Heart left ventricle (tissue), 16 donors: ENCODE results near the gene RBAK. TPM values are rescaled to one million over a fixed set of nuclear protein-coding genes. Genes with fewer than 3 reads are reported as not detected.
"Not testable (repeated sequence)": the region's sequence is repeated elsewhere in the genome, so short reads cannot be mapped to it uniquely, and the experiment has no call there.

Experiments used
- ATAC-seq, 4 donors: fragments of 200-7000 bp; cut with Tn5 transposase; one replicate each; pipeline ENCODE4 v1.9.1; 2020 to 2022; ENCODE audit warnings: moderate library complexity in 4 of 4, mild to moderate bottlenecking in 3 of 4, moderate number of reproducible peaks in 1 of 4
- DNase-seq, 5 donors: peaks; one replicate each; pipeline ENCODE4 v3.0.0-alpha.2; 2020
- H3K27ac ChIP-seq, 12 donors: fragments of 200-600 bp; sonication (generic) in 4 of 12; one replicate each; pipeline versions ENCODE4 v1.5.0 to v1.8.0; 2016 to 2022; ENCODE audit warnings: mild to moderate bottlenecking in 2 of 12
- H3K27me3 ChIP-seq, 9 donors: fragments of 200-600 bp; sonication (generic) in 2 of 9; one replicate each; pipeline versions ENCODE4 v1.5.1 to v1.8.0; 2016 to 2022; ENCODE audit warnings: mild to moderate bottlenecking in 3 of 9
- H3K36me3 ChIP-seq, 9 donors: fragments of 200-600 bp; sonication (generic) in 2 of 9; one replicate each; pipeline versions ENCODE4 v1.5.0 to v1.8.0; 2018 to 2022; ENCODE audit warnings: mild to moderate bottlenecking in 2 of 9
- H3K4me1 ChIP-seq, 12 donors: fragments of 200-600 bp; sonication (generic) in 4 of 12; one replicate each; pipeline versions ENCODE4 v1.5.0 to v1.8.0; 2016 to 2022; ENCODE audit warnings: mild to moderate bottlenecking in 3 of 12
- H3K4me3 ChIP-seq, 12 donors: fragments of 200-600 bp; sonication (generic) in 4 of 12; one replicate each; pipeline versions ENCODE4 v1.5.0 to v1.8.0; 2017 to 2022; ENCODE audit warnings: mild to moderate bottlenecking in 9 of 12, moderate library complexity in 4 of 12
- H3K9me3 ChIP-seq, 12 donors: fragments of 200-600 bp; sonication (generic) in 4 of 12; one replicate each; pipeline versions ENCODE4 v1.5.0 to v1.8.0; 2016 to 2022; ENCODE audit warnings: mild to moderate bottlenecking in 1 of 12
- POLR2A ChIP-seq, 2 donors: fragments of 450-650 bp; IDR thresholded peaks; one replicate each; pipeline ENCODE4 v1.6.1; 2017; ENCODE audit warnings: antibody characterized with exemption in 2 of 2, mild to moderate bottlenecking in 2 of 2, moderate library complexity in 2 of 2
- WGBS, 4 donors: extraction: QIAGEN DNeasy Blood & Tissue Kit in 2 of 4; methylation state at CpG; one replicate each; pipeline versions ENCODE4 v1.1.5 to v1.1.7; 2013 to 2018; 5-methylcytosine and 5-hydroxymethylcytosine counted together
- intact Hi-C, 10 donors: fragments of 100-400 bp; cut with DNase I; formaldehyde crosslinking; loops; one replicate each; pipeline versions ENCODE4 v1.11.1 to v1.14.2; 2022
- polyA plus RNA-seq, 2 donors: library from polyadenylated mRNA; stranded (reverse); fragments of 200-250 nt; gene quantifications; one replicate each; pipeline ENCODE4 v1.2.3, GENCODE V29; 2013
- total RNA-seq, 9 donors: library from RNA; depleted of rRNA in 2 of 9; stranded (reverse); fragments of >200 nt in 2 of 9; fragmentation: NEBNext Ultra II Directional in 3 of 9; extraction: Animal tissue kit (Norgen Biotek cat#: 25700) in 3 of 9; gene quantifications; one replicate each; pipeline versions ENCODE4 v1.1.0 to v1.2.4, GENCODE V29; 2016 to 2023
- TF ChIP-seq, protein P1 (sequence below), 12 donors: fragments of 200-600 bp; sonication (generic) in 4 of 12; IDR thresholded peaks; one replicate each; pipeline versions ENCODE4 v1.5.0 to v1.8.0; 2018 to 2022; ENCODE audit warnings: antibody characterized with exemption in 12 of 12, mild to moderate bottlenecking in 5 of 12
- donor health status: ischemic (EF 13 %, LVEDD 7.1; RV severe dilation, severe dysfunction).
- donor health status: healthy with polysubstance abuse.
- donor health status: DM: no; HTN: yes; CAD: no.
- donor health status: DM: no; HTN: no; CAD: no.
- donor health status: ischemic (EF 25% LVEDD 6.9; RV normal size, moderate dysfunction).
- donor health status: ischemic (EF 25% LVEDD 5.7; RV mildly dilated, moderate dysfunction).
- donor health status: healthy.
- donor health status: DM: yes; HTN: yes; CAD: no.
- donor health status: ischemic (EF 35%, LVEDD 5.7; RV mildly dilated, moderate dysfunction).
- donor health status: nonischemic (EF 11% LVEDD 7.7; RV severe dilation, severe dysfunction).
- donor health status: DM: yes; HTN: yes; CAD: no.
- donor health status: PGD.
- donor health status: ischemic (EF 29% LVEDD 5.4; RV normal size, mild dysfunction).
- donor health status: nonischemic (EF 23%, LVEDD 6.1; RV moderate dilation, normal function).

Gene RBAK
- total and polyA plus RNA-seq, 11 donors: 4.2 to 10.6 (median 8.1) TPM

DNA sequence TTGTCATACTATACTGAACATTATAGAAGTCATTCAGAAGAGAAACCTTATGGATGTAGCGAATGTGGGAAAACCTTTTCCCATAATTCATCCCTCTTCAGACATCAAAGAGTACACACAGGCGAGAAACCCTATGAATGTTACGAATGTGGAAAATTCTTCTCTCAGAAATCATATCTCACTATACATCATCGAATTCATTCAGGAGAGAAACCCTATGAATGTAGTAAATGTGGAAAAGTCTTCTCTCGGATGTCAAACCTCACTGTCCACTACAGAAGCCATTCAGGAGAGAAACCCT lies 19.4 kb downstream of the RBAK start:
- DNase-seq: no peak
- TF ChIP-seq POLR2A (IDR thresholded peaks at IDR 0.05): no peak
- TF ChIP-seq, protein P1, sequence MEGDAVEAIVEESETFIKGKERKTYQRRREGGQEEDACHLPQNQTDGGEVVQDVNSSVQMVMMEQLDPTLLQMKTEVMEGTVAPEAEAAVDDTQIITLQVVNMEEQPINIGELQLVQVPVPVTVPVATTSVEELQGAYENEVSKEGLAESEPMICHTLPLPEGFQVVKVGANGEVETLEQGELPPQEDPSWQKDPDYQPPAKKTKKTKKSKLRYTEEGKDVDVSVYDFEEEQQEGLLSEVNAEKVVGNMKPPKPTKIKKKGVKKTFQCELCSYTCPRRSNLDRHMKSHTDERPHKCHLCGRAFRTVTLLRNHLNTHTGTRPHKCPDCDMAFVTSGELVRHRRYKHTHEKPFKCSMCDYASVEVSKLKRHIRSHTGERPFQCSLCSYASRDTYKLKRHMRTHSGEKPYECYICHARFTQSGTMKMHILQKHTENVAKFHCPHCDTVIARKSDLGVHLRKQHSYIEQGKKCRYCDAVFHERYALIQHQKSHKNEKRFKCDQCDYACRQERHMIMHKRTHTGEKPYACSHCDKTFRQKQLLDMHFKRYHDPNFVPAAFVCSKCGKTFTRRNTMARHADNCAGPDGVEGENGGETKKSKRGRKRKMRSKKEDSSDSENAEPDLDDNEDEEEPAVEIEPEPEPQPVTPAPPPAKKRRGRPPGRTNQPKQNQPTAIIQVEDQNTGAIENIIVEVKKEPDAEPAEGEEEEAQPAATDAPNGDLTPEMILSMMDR (IDR thresholded peaks at IDR 0.05): no peak
- Histone ChIP-seq H3K27ac (no peak overlapping the region), H3K4me1 (no peaks in the 10 kb centered on the region), H3K4me3 (no peak overlapping the region), H3K36me3 (peaks cover 23 to 82% (median 50%) of the 10 kb centered on the region in 9 donors), H3K27me3 (no peaks in the 10 kb centered on the region), H3K9me3 (peaks cover 5 to 100% (median 92%) of the 10 kb centered on the region in 12 donors)
- no peak for ATAC-seq
- intact Hi-C loops: no loop called here
- WGBS, 4 donors: 96 to 98% (median 98%) methylated on average over 5 of the region's 5 CpGs

DNA sequence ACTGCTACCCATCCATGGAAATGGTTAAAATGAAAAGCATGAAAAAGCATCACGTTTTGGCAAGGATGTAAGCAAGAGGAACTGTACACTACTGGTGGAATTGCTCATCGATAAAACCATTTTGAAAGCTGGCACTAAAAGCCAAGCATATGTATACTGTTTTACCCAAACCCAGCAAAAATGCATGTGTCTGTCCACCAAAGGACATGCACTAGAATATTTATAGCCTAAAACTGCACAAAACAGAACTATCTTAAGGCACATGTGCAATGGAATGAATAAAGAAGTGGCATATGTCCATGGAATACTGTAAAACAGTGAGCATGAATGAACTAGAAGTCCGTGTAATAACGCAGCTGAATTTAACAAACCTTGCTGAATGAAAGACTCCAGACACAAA lies 22.9 kb downstream of the RBAK start:
- Histone ChIP-seq H3K4me1 (peaks cover 0 to 7% (median 0%) of the 10 kb centered on the region in 12 donors), H3K36me3 (peaks cover 14 to 53% (median 16%) of the 10 kb centered on the region in 9 donors), H3K4me3 (no peak overlapping the region), H3K27ac (no peak overlapping the region), H3K9me3 (peaks cover 5 to 83% (median 65%) of the 10 kb centered on the region in 12 donors), H3K27me3 (peaks cover 0 to 10% (median 0%) of the 10 kb centered on the region in 9 donors)
- WGBS, 4 donors: 79 to 91% (median 89%) methylated on average over 4 of the region's 4 CpGs
- intact Hi-C loops: no loop called here
- TF ChIP-seq, protein P1 (IDR thresholded peaks at IDR 0.05): no peak
- TF ChIP-seq POLR2A (IDR thresholded peaks at IDR 0.05): no peak
- ATAC-seq (no peak), DNase-seq (no peak)

DNA sequence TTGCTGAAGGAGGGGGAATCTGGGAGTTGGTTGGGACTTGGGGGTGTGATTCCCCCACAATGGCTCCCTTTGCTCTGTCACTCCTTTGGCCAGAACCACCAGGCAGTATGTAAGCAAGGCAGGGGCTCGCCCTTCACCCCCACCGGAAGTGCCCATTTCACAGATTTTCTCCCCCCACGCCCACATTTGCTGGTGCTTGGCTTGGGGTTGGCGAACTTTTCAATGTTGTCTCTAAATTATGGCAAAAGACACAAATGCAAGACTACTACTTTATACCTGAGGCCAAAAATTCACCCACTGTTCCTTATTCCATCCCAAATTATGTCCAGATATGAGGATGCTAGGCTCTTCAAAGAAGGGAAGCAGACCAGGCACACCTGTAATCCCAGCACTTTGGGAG lies 24.5 kb downstream of the RBAK start:
- Histone ChIP-seq H3K4me3 (no peak overlapping the region), H3K9me3 (peaks cover 0 to 66% (median 48%) of the 10 kb centered on the region in 12 donors), H3K27ac (no peak overlapping the region), H3K27me3 (peaks cover 0 to 14% (median 4%) of the 10 kb centered on the region in 9 donors), H3K36me3 (peaks cover 0 to 37% (median 0%) of the 10 kb centered on the region in 9 donors), H3K4me1 (peaks cover 0 to 7% (median 0%) of the 10 kb centered on the region in 12 donors)
- TF ChIP-seq POLR2A (IDR thresholded peaks at IDR 0.05): no peak
- TF ChIP-seq, protein P1 (IDR thresholded peaks at IDR 0.05): no peak
- DNase-seq: no peak
- intact Hi-C loops: no loop called here
- WGBS, 4 donors: 94 to 98% (median 96%) methylated on average over 4 of the region's 4 CpGs
- no peak for ATAC-seq

DNA sequence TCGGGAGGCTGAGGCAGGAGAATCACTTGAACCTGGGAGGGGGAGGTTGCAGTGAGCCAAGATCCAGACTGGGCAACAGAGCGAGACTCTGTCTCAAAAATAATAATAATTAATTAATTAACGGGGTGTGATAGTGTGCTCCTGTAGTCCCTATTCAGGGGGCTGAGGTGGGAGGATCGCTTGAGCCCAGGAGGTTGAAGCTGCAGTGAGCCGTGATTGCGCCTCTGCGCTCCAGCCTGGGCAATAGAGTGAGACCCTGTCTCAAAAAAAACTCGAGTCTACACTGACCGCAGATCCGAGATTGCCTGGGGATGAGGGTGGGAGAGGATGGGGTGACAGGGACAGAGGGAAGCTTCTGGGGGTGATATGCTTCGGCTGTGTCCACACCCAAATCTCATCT lies 29.5 kb downstream of the RBAK start:
- H3K4me1 ChIP-seq, ATAC-seq, intact Hi-C loops, H3K36me3 ChIP-seq, H3K4me3 ChIP-seq, DNase-seq, H3K27ac ChIP-seq: not testable (repeated sequence)
- Histone ChIP-seq H3K27me3 (peaks cover 0 to 25% (median 4%) of the 10 kb centered on the region in 9 donors), H3K9me3 (peaks cover 0 to 17% (median 2%) of the 10 kb centered on the region in 12 donors)
- WGBS, 4 donors: 81 to 85% (median 83%) methylated on average over 11 of the region's 11 CpGs

DNA sequence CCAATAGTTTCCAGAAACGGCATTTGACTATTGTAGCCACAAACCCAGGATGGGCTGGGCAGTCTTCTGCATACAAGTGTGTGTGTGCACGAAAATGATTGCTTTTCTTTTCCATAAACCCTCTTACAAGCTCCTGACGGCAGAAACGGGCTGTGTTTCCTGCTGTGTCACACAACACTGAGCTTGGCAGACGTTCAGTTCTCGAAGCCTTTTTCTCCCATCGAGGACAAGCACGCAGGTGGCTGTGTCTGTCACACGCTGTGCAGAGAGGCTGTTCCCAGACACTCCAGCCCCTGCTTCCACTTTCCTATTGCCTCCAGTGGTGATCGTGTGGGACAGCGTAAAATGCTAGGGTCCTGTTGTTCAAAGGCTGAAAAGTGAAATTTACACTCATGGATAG lies 32.1 kb downstream of the RBAK start:
- Histone ChIP-seq H3K36me3 (no peaks in the 10 kb centered on the region), H3K27me3 (peaks cover 0 to 25% (median 4%) of the 10 kb centered on the region in 9 donors), H3K4me1 (no peaks in the 10 kb centered on the region), H3K27ac (no peak overlapping the region), H3K4me3 (no peak overlapping the region), H3K9me3 (no peaks in the 10 kb centered on the region)
- ATAC-seq (no peak), DNase-seq (no peak)
- no peak for TF ChIP-seq POLR2A (IDR thresholded peaks at IDR 0.05)
- TF ChIP-seq, protein P1 (IDR thresholded peaks at IDR 0.05): no peak
- 35 to 52% (median 42%) methylated on average over 11 of the region's 11 CpGs for WGBS, 4 donors
- intact Hi-C loops: no loop called here
